ENCODE data around the gene HERPUD1.

DNA sequence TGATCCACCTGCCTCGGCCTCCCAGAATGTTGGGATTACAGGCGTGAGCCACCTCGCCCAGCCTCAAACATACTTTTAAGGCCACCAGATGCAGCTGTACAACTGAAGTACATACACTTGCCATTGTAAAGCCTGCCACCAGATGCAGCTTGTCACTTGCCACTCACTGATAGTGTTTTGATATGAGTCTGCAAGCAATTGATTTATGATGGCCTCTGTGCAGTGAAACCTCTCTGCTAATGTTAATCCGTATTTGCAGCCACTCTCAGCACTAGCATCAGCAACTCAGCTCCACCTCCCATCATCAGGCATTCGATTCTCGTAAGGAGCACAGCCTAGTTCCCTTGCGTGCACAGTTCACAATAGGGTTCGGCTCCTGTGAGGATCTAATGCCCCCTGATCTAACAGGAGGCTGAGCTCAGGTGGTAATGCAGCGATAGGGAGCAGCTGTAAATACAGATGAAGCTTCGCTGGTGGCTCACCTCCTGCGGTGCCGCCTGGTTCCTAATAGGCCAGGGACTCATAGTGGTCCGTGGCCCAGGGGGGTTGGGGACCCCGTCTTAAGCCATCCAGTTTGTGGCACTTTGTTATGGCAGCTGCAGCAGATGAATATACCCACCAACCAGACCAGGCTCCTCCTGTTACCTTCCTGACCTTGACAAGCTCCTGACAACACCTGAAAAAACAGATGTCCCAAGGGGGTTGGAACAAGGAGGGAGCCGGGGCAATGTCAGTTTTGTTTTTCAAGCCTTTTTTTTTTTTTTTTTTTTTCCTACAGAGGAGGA lies 1.3 kb upstream of the HERPUD1 start:
- TF ChIP-seq, protein P1, sequence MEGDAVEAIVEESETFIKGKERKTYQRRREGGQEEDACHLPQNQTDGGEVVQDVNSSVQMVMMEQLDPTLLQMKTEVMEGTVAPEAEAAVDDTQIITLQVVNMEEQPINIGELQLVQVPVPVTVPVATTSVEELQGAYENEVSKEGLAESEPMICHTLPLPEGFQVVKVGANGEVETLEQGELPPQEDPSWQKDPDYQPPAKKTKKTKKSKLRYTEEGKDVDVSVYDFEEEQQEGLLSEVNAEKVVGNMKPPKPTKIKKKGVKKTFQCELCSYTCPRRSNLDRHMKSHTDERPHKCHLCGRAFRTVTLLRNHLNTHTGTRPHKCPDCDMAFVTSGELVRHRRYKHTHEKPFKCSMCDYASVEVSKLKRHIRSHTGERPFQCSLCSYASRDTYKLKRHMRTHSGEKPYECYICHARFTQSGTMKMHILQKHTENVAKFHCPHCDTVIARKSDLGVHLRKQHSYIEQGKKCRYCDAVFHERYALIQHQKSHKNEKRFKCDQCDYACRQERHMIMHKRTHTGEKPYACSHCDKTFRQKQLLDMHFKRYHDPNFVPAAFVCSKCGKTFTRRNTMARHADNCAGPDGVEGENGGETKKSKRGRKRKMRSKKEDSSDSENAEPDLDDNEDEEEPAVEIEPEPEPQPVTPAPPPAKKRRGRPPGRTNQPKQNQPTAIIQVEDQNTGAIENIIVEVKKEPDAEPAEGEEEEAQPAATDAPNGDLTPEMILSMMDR (conservative IDR thresholded peaks at IDR 0.05; ENCODE audit: low read depth, low read length) = no peak
- no peak for TF ChIP-seq EZH2 (IDR thresholded peaks at IDR 0.05; ENCODE audit: borderline replicate concordance, low read depth, low read length, poor library complexity, severe bottlenecking)
